H1 (cell line): Measurements from ENCODE around the gene GRIK1. TPM values are rescaled to one million over a fixed set of nuclear protein-coding genes. Genes with fewer than 3 reads are reported as not detected.

ENCODE experiments used
- CTCF ChIA-PET: fragments of 300-600 bp; sonication (Branson Sonifier 250); formaldehyde crosslinking; loops from one replicate; lab custom pipeline; 2021; ENCODE audit not compliant: partially characterized antibody; lab: Charles Lee
- POLR2A ChIA-PET: fragments of 300-600 bp; sonication (Branson Sonifier 250); formaldehyde crosslinking; loops from one replicate; lab custom pipeline; 2021; ENCODE audit warnings: inconsistent platforms; ENCODE audit not compliant: partially characterized antibody; lab: Charles Lee
- DNase-seq, 2 experiments: peaks; one replicate each; pipeline versions ENCODE4 v3.0.0 to v3.0.0-alpha.2; 2010 to 2022; ENCODE audit warnings: low spot score in 2 of 2, low read depth in 1 of 2, mixed read lengths in 1 of 2
- FAIRE-seq: peaks from 2 replicates; lab custom pipeline; 2011; peaks lifted over from hg19 to GRCh38; lab: Jason Lieb, UNC
- H2AFZ ChIP-seq: 2 replicates; pipeline ENCODE4 v1.8.1; 2012; ENCODE audit warnings: low read length, inconsistent platforms
- H2AK5ac ChIP-seq: 2 replicates; pipeline ENCODE4 v1.6.1; 2013; ENCODE audit warnings: low read depth, low read length
- H2BK120ac ChIP-seq: replicated peaks from 2 replicates; pipeline ENCODE3; 2013; ENCODE audit warnings: low read depth, low read length, inconsistent platforms
- H2BK12ac ChIP-seq: 2 replicates; pipeline ENCODE4 v1.6.1; 2013; ENCODE audit warnings: low read depth, low read length
- H2BK15ac ChIP-seq: 2 replicates; pipeline ENCODE4 v1.6.1; 2013; ENCODE audit warnings: low read length
- H2BK20ac ChIP-seq: 2 replicates; pipeline ENCODE4 v1.6.1; 2013; ENCODE audit warnings: low read length
- H2BK5ac ChIP-seq: 2 replicates; pipeline ENCODE4 v1.6.1; 2013; ENCODE audit warnings: low read depth, low read length
- H3K14ac ChIP-seq: 2 replicates; pipeline ENCODE4 v1.6.1; 2013; ENCODE audit warnings: inconsistent platforms; ENCODE audit not compliant: insufficient read length
- H3K18ac ChIP-seq: 2 replicates; pipeline ENCODE4 v1.6.1; 2013; ENCODE audit warnings: low read length; ENCODE audit errors: extremely low read depth
- H3K23ac ChIP-seq: 2 replicates; pipeline ENCODE4 v1.6.1; 2013; ENCODE audit warnings: inconsistent platforms; ENCODE audit not compliant: insufficient read length
- H3K23me2 ChIP-seq: 2 replicates; pipeline ENCODE4 v1.6.1; 2013; ENCODE audit warnings: low read depth, low read length
- H3K27ac ChIP-seq: 2 replicates; pipeline ENCODE4 v1.6.1; 2011; ENCODE audit warnings: low read depth, low read length, inconsistent platforms
- H3K27me3 ChIP-seq, 4 experiments: replicated peaks in 1 of 4; 1 replicate in 1 of 4; 2 replicates in 3 of 4; pipeline versions ENCODE4 v1.6.1 to v1.8.1; 2011 to 2013; ENCODE audit warnings: low read length in 3 of 4, mild to moderate bottlenecking in 3 of 4, inconsistent platforms in 2 of 4, mixed read lengths in 2 of 4, moderate library complexity in 1 of 4; ENCODE audit not compliant: control insufficient read depth in 3 of 4, insufficient read depth in 3 of 4; ENCODE audit errors: extremely low read depth in 1 of 4
- H3K36me3 ChIP-seq, 4 experiments: 2 replicates each; pipeline versions ENCODE4 v1.6.1 to v1.8.1; 2011 to 2013; ENCODE audit warnings: mild to moderate bottlenecking in 4 of 4, low read length in 3 of 4, moderate library complexity in 2 of 4, control low read depth in 1 of 4, inconsistent platforms in 1 of 4; ENCODE audit not compliant: insufficient read depth in 4 of 4, control insufficient read depth in 2 of 4
- H3K4ac ChIP-seq: replicated peaks from 2 replicates; pipeline ENCODE3; 2013; ENCODE audit warnings: low read length, low read depth, mixed read lengths, inconsistent platforms; ENCODE audit not compliant: insufficient read length
- H3K4me1 ChIP-seq, 4 experiments: replicated peaks in 1 of 4; 1 replicate in 1 of 4; 2 replicates in 3 of 4; pipeline versions ENCODE4 v1.6.1 to v1.8.1; 2011 to 2013; ENCODE audit warnings: low read length in 3 of 4, inconsistent platforms in 2 of 4, mixed read lengths in 1 of 4; ENCODE audit not compliant: insufficient read depth in 4 of 4, control insufficient read depth in 3 of 4
- H3K4me2 ChIP-seq, 2 experiments: 2 replicates each; pipeline versions ENCODE4 v1.6.1 to v1.8.1; 2011 to 2013; ENCODE audit warnings: low read depth in 2 of 2, low read length in 2 of 2, control low read depth in 1 of 2, inconsistent platforms in 1 of 2, mild to moderate bottlenecking in 1 of 2; ENCODE audit not compliant: insufficient read depth in 1 of 2
- H3K4me3 ChIP-seq, 4 experiments: fragments of 200-600, 300-600 bp in 1 of 4; sonication (generic), shearing (Covaris generic), sonication (Bioruptor Twin) in 1 of 4; 2 replicates each; pipeline versions ENCODE4 v1.5.1 to v1.8.1; 2011 to 2016; ENCODE audit warnings: low read length in 4 of 4, low read depth in 3 of 4, control low read depth in 2 of 4, inconsistent platforms in 2 of 4, mild to moderate bottlenecking in 2 of 4, mixed read lengths in 1 of 4, moderate library complexity in 1 of 4; ENCODE audit not compliant: insufficient read depth in 2 of 4; ENCODE audit errors: extremely low read depth in 1 of 4
- H3K56ac ChIP-seq: replicated peaks from 2 replicates; pipeline ENCODE3; 2013; ENCODE audit warnings: low read depth, mild to moderate bottlenecking, mixed read lengths, low read length, inconsistent platforms; ENCODE audit not compliant: insufficient read length
- H3K79me1 ChIP-seq: 2 replicates; pipeline ENCODE4 v1.6.1; 2013; ENCODE audit warnings: low read depth, low read length, control low read depth
- H3K79me2 ChIP-seq, 2 experiments: 2 replicates each; pipeline versions ENCODE4 v1.6.1 to v1.8.1; 2012 to 2013; ENCODE audit warnings: low read length in 2 of 2, mild to moderate bottlenecking in 2 of 2, inconsistent platforms in 1 of 2; ENCODE audit not compliant: insufficient read depth in 2 of 2, control insufficient read depth in 1 of 2
- H3K9ac ChIP-seq, 4 experiments: replicated peaks in 1 of 4; 1 replicate in 1 of 4; 2 replicates in 3 of 4; pipeline versions ENCODE4 v1.6.1 to v1.8.1; 2011 to 2013; ENCODE audit warnings: low read depth in 3 of 4, low read length in 3 of 4, control low read depth in 2 of 4, mild to moderate bottlenecking in 2 of 4, moderate library complexity in 2 of 4, inconsistent platforms in 1 of 4; ENCODE audit errors: extremely low read depth in 1 of 4
- H3K9me3 ChIP-seq, 2 experiments: 2 replicates each; pipeline versions ENCODE4 v1.6.1 to v1.8.1; 2012 to 2013; ENCODE audit warnings: mild to moderate bottlenecking in 2 of 2, moderate library complexity in 2 of 2, control low read depth in 1 of 2, inconsistent platforms in 1 of 2, low read depth in 1 of 2, low read length in 1 of 2, mixed read lengths in 1 of 2; ENCODE audit not compliant: insufficient read depth in 2 of 2
- H4K20me1 ChIP-seq, 2 experiments: replicated peaks in 1 of 2; 2 replicates each; pipeline versions ENCODE3 to v1.8.1; 2011 to 2013; ENCODE audit warnings: inconsistent platforms in 2 of 2, low read length in 2 of 2, mild to moderate bottlenecking in 1 of 2; ENCODE audit not compliant: insufficient read depth in 2 of 2, control insufficient read depth in 1 of 2
- H4K5ac ChIP-seq: 2 replicates; pipeline ENCODE4 v1.6.1; 2013; ENCODE audit warnings: low read length, low read depth, mixed read lengths, inconsistent platforms; ENCODE audit not compliant: insufficient read length
- H4K8ac ChIP-seq: 2 replicates; pipeline ENCODE4 v1.8.0; 2013; ENCODE audit warnings: mild to moderate bottlenecking, moderate library complexity, low read length, inconsistent platforms; ENCODE audit not compliant: insufficient read depth; ENCODE audit errors: extremely low read depth
- H4K91ac ChIP-seq: replicated peaks from 2 replicates; pipeline ENCODE3; 2013; ENCODE audit warnings: low read length, mixed read lengths, inconsistent platforms; ENCODE audit not compliant: insufficient read length
- ASH2L ChIP-seq: fragments of 200-600, 300-600 bp; sonication (generic); IDR thresholded peaks from one replicate; pipeline ENCODE4 v1.7.1; 2017; ENCODE audit warnings: low read length
- CEBPB ChIP-seq: IDR thresholded peaks from 2 replicates; pipeline ENCODE4 v1.6.1; 2012; ENCODE audit warnings: low read depth, low read length
- EZH2 ChIP-seq: fragments of 200-600 bp; sonication (generic); IDR thresholded peaks from 2 replicates; pipeline ENCODE4 v1.7.1; 2012; ENCODE audit warnings: low read depth, mild to moderate bottlenecking, moderate library complexity, low read length, inconsistent platforms; ENCODE audit not compliant: severe bottlenecking
- JUND ChIP-seq: IDR thresholded peaks from 2 replicates; pipeline ENCODE4 v1.6.1; 2011; ENCODE audit warnings: mild to moderate bottlenecking, improper control_type of control experiment, low read length
- POU5F1 ChIP-seq: IDR thresholded peaks from 2 replicates; pipeline ENCODE4 v1.6.1; 2011; ENCODE audit warnings: low read depth, mild to moderate bottlenecking, low read length, moderate library complexity
- SAP30 ChIP-seq: fragments of 300-600 bp; sonication (generic); IDR thresholded peaks from 2 replicates; pipeline ENCODE4 v1.7.1; 2012; ENCODE audit warnings: low read length, moderate library complexity, mild to moderate bottlenecking, inconsistent platforms; ENCODE audit not compliant: insufficient read depth, insufficient replicate concordance
- TAF1 ChIP-seq: IDR thresholded peaks from 2 replicates; pipeline ENCODE4 v1.6.1; 2011; ENCODE audit warnings: mild to moderate bottlenecking, low read depth, low read length
- WGBS, 2 experiments: shearing (Covaris generic) in 1 of 2; methylation state at CpG; one replicate each; pipeline versions ENCODE4 v1.1.6 to v1.1.7; 2013 to 2015; ENCODE audit warnings: low lambda C conversion rate in 2 of 2, mixed read lengths in 2 of 2, inconsistent platforms in 1 of 2, low coverage in 1 of 2, missing lambda C conversion rate in 1 of 2; ENCODE audit not compliant: insufficient replicate concordance in 2 of 2, insufficient coverage in 1 of 2, insufficient read length in 1 of 2; ENCODE audit errors: extremely low coverage in 1 of 2, missing lambda C conversion rate in 1 of 2; 5-methylcytosine and 5-hydroxymethylcytosine counted together
- polyA plus RNA-seq, 7 experiments: library from polyadenylated mRNA; depleted of rRNA in 3 of 7; stranded (reverse) in 5 of 7; unstranded in 2 of 7; fragments of >200 nt in 5 of 7; fragments of 200-250 nt in 2 of 7; gene quantifications; 1 replicate in 5 of 7; 2 replicates in 1 of 7; 4 replicates in 1 of 7; pipeline versions ENCODE4 v1.2.1 to v1.2.3, GENCODE V29; 2011 to 2013; ENCODE audit warnings: missing spikeins in 2 of 7, mixed read lengths in 2 of 7
- total RNA-seq: library from RNA; stranded (reverse); fragmentation: NEBNext Ultra II Directional; extraction: Animal tissue kit (Norgen Biotek cat#: 25700); gene quantifications from 2 replicates; pipeline ENCODE4 v1.2.1, GENCODE V29; 2021

The GRIK1 gene
- total and polyA plus RNA-seq, 2 of the 8 experiments (the other 6 are each of a cell fraction or from before 2014, with no cell fraction given), result 0.11 to 0.32 TPM

DNA sequence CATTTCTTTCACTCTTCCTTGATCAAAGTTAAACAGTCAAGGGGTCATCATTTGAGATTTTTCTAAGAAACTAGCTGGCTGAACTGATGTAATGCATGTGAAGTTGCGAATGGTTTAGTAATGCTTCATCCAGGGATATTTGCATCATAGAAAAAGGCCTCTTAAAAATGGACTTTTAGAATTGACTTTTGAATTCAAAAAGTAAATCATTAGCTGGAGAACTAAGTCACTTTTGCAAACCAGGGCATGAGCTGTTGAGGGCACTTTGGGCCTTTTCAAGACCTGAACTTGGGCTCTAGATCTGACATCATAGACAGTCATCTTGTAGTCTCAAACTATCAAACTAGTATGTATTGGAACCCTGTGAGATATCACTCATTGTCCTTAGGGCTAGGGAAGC is 85.0 kb downstream of the GRIK1 start:
- no peak overlapping the region for H3K23ac ChIP-seq
- no peak for FAIRE-seq
- no peak overlapping the region for H2BK5ac ChIP-seq
- H3K4me2 ChIP-seq, result no peak overlapping the region
- no peak overlapping the region for H2AK5ac ChIP-seq
- H3K9ac ChIP-seq, result no peak overlapping the region
- no peak overlapping the region for H3K56ac ChIP-seq
- no peaks in the 10 kb centered on the region for H3K36me3 ChIP-seq
- no peak overlapping the region for H4K8ac ChIP-seq
- no peaks in the 10 kb centered on the region for H3K79me2 ChIP-seq
- H3K23me2 ChIP-seq, result no peaks in the 10 kb centered on the region
- no peaks in the 10 kb centered on the region for H3K79me1 ChIP-seq
- no peak overlapping the region for H2AFZ ChIP-seq
- H3K27me3 ChIP-seq, result no peaks in the 10 kb centered on the region
- no peak overlapping the region for H2BK15ac ChIP-seq
- H3K9me3 ChIP-seq, result no peaks in the 10 kb centered on the region
- no peak for DNase-seq
- ChIA-PET POLR2A (no interaction called here), CTCF (interaction anchor here (0.6 to 1.7 kb wide), 3 partner anchors 16 to 178 kb away, joined by 3 to 4 read pairs (median 3); no protein-coding TSS in a partner anchor)
- no peak for TF ChIP-seq JUND
- no peak for TF ChIP-seq SAP30
- TF ChIP-seq CEBPB, result no peak
- no peak for TF ChIP-seq TAF1
- TF ChIP-seq ASH2L, result no peak
- no peak for TF ChIP-seq POU5F1
- TF ChIP-seq EZH2, result no peak
- no peak overlapping the region for H2BK20ac ChIP-seq
- no peaks in the 10 kb centered on the region for H4K20me1 ChIP-seq
- 95% methylated on average over 1 of the region's 1 CpG; no CpG with 5 or more reads in 1 of the 2 experiments for WGBS, 2 experiments
- H3K27ac ChIP-seq, result no peak overlapping the region
- H2BK120ac ChIP-seq, result no peak overlapping the region
- H3K4me3 ChIP-seq, result no peak overlapping the region
- H3K14ac ChIP-seq, result no peak overlapping the region
- H2BK12ac ChIP-seq, result no peak overlapping the region
- no peak overlapping the region for H3K18ac ChIP-seq
- no peaks in the 10 kb centered on the region; a peak in 2 of 7 replicates for H3K4me1 ChIP-seq
- H4K5ac ChIP-seq, result no peak overlapping the region
- H4K91ac ChIP-seq, result no peak overlapping the region
- H3K4ac ChIP-seq, result no peak overlapping the region
